GM12878 (cell line): ENCODE data around the gene FNDC3B. TPM values are rescaled to one million over a fixed set of nuclear protein-coding genes. Genes with fewer than 3 reads are reported as not detected.

Experiments
- ATAC-seq: fragments of 200-7000 bp; cut with Tn5 transposase; 3 replicates; pipeline ENCODE4 v1.9.1; 2020; ENCODE audit warnings: mild to moderate bottlenecking, moderate library complexity
- BruUV-seq: library from RNA; stranded (reverse); fragments of 400-500 nt; replicated peaks from 2 replicates; lab custom pipeline; 2021; lab: Mats Ljungman, UMichigan
- CTCF ChIA-PET: fragments of 300-600 bp; sonication (Branson Sonifier 250); formaldehyde crosslinking; extraction: SDS; loops from one replicate; lab custom pipeline; 2021; ENCODE audit warnings: inconsistent platforms; lab: Yijun Ruan, JAX
- POLR2A ChIA-PET: fragments of 350-600 bp; formaldehyde crosslinking; extraction: SDS; loops from one replicate; lab custom pipeline; 2021; ENCODE audit warnings: inconsistent platforms; lab: Charles Lee
- RAD21 ChIA-PET: fragments of 300-600 bp; sonication (Branson Sonifier 250); formaldehyde crosslinking; loops from one replicate; lab custom pipeline; 2023; ENCODE audit warnings: antibody characterized with exemption; ENCODE audit not compliant: unreplicated experiment; lab: Charles Lee
- SMC1A ChIA-PET: fragments of 300-600 bp; sonication (Branson Sonifier 250); formaldehyde crosslinking; loops from one replicate; lab custom pipeline; 2023; ENCODE audit not compliant: unreplicated experiment, uncharacterized antibody; lab: Charles Lee
- DNase-seq: peaks from one replicate; pipeline ENCODE4 v3.0.0-alpha.2; 2011; ENCODE audit warnings: low read depth, low spot score
- FAIRE-seq: peaks from 3 replicates; lab custom pipeline; 2011; peaks lifted over from hg19 to GRCh38; lab: Jason Lieb, UNC
- H2AFZ ChIP-seq: 2 replicates; pipeline ENCODE4 v1.6.0; 2011; ENCODE audit warnings: low read depth, low read length, control low read depth; ENCODE audit not compliant: control insufficient read depth
- H3K27ac ChIP-seq: 2 replicates; pipeline ENCODE4 v1.5.1; 2011; ENCODE audit warnings: control low read depth; ENCODE audit not compliant: control insufficient read depth, insufficient read depth
- H3K27me3 ChIP-seq, 2 experiments: replicated peaks in 1 of 2; 2 replicates each; pipeline versions ENCODE4 v1.6.0 to v1.6.1; 2011; ENCODE audit warnings: low read length in 1 of 2; ENCODE audit not compliant: control insufficient read depth in 2 of 2, insufficient read depth in 2 of 2
- H3K36me3 ChIP-seq, 2 experiments: 2 replicates each; pipeline ENCODE4 v1.5.1; 2011; ENCODE audit warnings: low read length in 1 of 2; ENCODE audit not compliant: control insufficient read depth in 2 of 2, insufficient read depth in 2 of 2
- H3K4me1 ChIP-seq: 2 replicates; pipeline ENCODE4 v1.6.1; 2011; ENCODE audit warnings: mild to moderate bottlenecking, low read length, moderate library complexity, mixed read lengths; ENCODE audit not compliant: control insufficient read depth, insufficient read depth
- H3K4me2 ChIP-seq: 2 replicates; pipeline ENCODE4 v1.6.0; 2011; ENCODE audit warnings: control low read depth; ENCODE audit not compliant: control insufficient read depth, insufficient read depth
- H3K4me3 ChIP-seq: fragments of 200-600 bp; sonication (generic); 2 replicates; pipeline ENCODE4 v1.5.1; 2016
- H3K79me2 ChIP-seq: 2 replicates; pipeline ENCODE4 v1.6.0; 2011; ENCODE audit warnings: low read length; ENCODE audit not compliant: control insufficient read depth, insufficient read depth
- H3K9ac ChIP-seq: 2 replicates; pipeline ENCODE4 v1.8.0; 2011; ENCODE audit warnings: low read length, control low read depth, mixed read lengths; ENCODE audit not compliant: control insufficient read depth, insufficient read depth
- H3K9me3 ChIP-seq: replicated peaks from 3 replicates; pipeline ENCODE4 v1.5.1; 2011; ENCODE audit warnings: mild to moderate bottlenecking, low read length; ENCODE audit not compliant: control insufficient read depth, insufficient read depth
- H4K20me1 ChIP-seq: 2 replicates; pipeline ENCODE4 v1.6.0; 2011; ENCODE audit not compliant: control insufficient read depth, insufficient read depth
- BACH1 ChIP-seq: fragments of 450-650 bp; IDR thresholded peaks from 2 replicates; pipeline ENCODE4 v1.6.1; 2017; ENCODE audit warnings: mild to moderate bottlenecking, borderline replicate concordance
- BCL3 ChIP-seq: IDR thresholded peaks from 2 replicates; pipeline ENCODE4 v1.6.1; 2011; ENCODE audit warnings: borderline replicate concordance, low read depth, mild to moderate bottlenecking, moderate library complexity, low read length; ENCODE audit not compliant: insufficient read depth, poor library complexity, severe bottlenecking
- CBX5 ChIP-seq: sonication (generic); IDR thresholded peaks from 2 replicates; pipeline ENCODE4 v1.6.1; 2016; ENCODE audit warnings: low read depth, moderate library complexity, mild to moderate bottlenecking, inconsistent platforms
- GATAD2B ChIP-seq: fragments of 450-650 bp; conservative IDR thresholded peaks from 2 replicates; pipeline ENCODE4 v1.6.1; 2017; ENCODE audit warnings: low read depth, mild to moderate bottlenecking, moderate library complexity
- HCFC1 ChIP-seq: fragments of 150-350 bp; IDR thresholded peaks from 2 replicates; pipeline ENCODE4 v1.6.1; 2014; ENCODE audit warnings: low read length
- MLLT1 ChIP-seq: fragments of 450-650 bp; IDR thresholded peaks from 2 replicates; pipeline ENCODE4 v1.6.1; 2016; ENCODE audit warnings: mild to moderate bottlenecking
- NFYA ChIP-seq: IDR thresholded peaks from 2 replicates; pipeline ENCODE4 v1.6.1; 2011; ENCODE audit warnings: low read depth, mild to moderate bottlenecking, low read length, improper control_type of control experiment, borderline replicate concordance
- NRF1 ChIP-seq: conservative IDR thresholded peaks from 2 replicates; pipeline ENCODE4 v1.6.1; 2011; ENCODE audit warnings: mild to moderate bottlenecking, low read depth, low read length, improper control_type of control experiment
- PAX8 ChIP-seq: fragments of 450-650 bp; IDR thresholded peaks from 2 replicates; pipeline ENCODE4 v1.6.1; 2017; ENCODE audit warnings: mild to moderate bottlenecking, moderate library complexity
- PBX3 ChIP-seq: IDR thresholded peaks from 2 replicates; pipeline ENCODE4 v1.6.1; 2011; ENCODE audit warnings: mild to moderate bottlenecking, low read depth, low read length, moderate library complexity; ENCODE audit not compliant: insufficient replicate concordance
- PRDM15 ChIP-seq: fragments of 450-650 bp; formaldehyde crosslinking; IDR thresholded peaks from 2 replicates; pipeline ENCODE4 v1.4.0; 2020; ENCODE audit warnings: mild to moderate bottlenecking, moderate library complexity
- RFX5 ChIP-seq: IDR thresholded peaks from 2 replicates; pipeline ENCODE4 v1.6.1; 2011; ENCODE audit warnings: low read depth, low read length, improper control_type of control experiment
- SIX5 ChIP-seq: IDR thresholded peaks from 2 replicates; pipeline ENCODE4 v1.6.1; 2011; ENCODE audit warnings: mild to moderate bottlenecking, low read depth, low read length, moderate library complexity; ENCODE audit not compliant: severe bottlenecking
- TARDBP ChIP-seq: IDR thresholded peaks from 2 replicates; pipeline ENCODE4 v1.6.1; 2016; ENCODE audit warnings: borderline replicate concordance
- in situ Hi-C: fragments of 300-500 bp; cut with MboI; formaldehyde crosslinking; loops from 9 replicates; pipeline ENCODE4 v1.14.3; 2018; ENCODE audit warnings: mixed read lengths
- intact Hi-C: fragments of 100-400 bp; cut with micrococcal nuclease; formaldehyde crosslinking; loops from one replicate; pipeline ENCODE4 v1.14.2; 2022; ENCODE audit not compliant: unreplicated experiment
- polyA plus RNA-seq, 11 experiments: library from polyadenylated mRNA; depleted of rRNA in 4 of 11; unstranded in 6 of 11; stranded (reverse) in 5 of 11; fragments of >200 nt; fragmentation: Nextera tagmentation in 4 of 11; fragmentation: Illumina TruSeq in 1 of 11; extraction: Ambion mirVana in 4 of 11; extraction: Trizol in 1 of 11; gene quantifications; 1 replicate in 1 of 11; 2 replicates in 10 of 11; pipeline versions ENCODE4 v1.2.1 to v1.2.3, GENCODE V29; 2011 to 2016; ENCODE audit warnings: inconsistent platforms in 2 of 11, missing spikeins in 2 of 11, low read depth in 1 of 11
- total RNA-seq, 4 experiments: library from RNA; depleted of rRNA in 3 of 4; stranded (reverse); fragments of >200 nt in 3 of 4; fragmentation: Illumina TruSeq in 1 of 4; extraction: Trizol in 1 of 4; gene quantifications; 2 replicates each; pipeline versions ENCODE4 v1.2.1 to v1.2.3, GENCODE V29; 2013 to 2021

FNDC3B gene
- total and polyA plus RNA-seq, 10 of the 15 experiments (the other 5 are each of a cell fraction or from before 2014, with no cell fraction given) = 7.9 to 35.0 (median 18.5) TPM

- H3K4me3 ChIP-seq = no peak overlapping the region
- H3K36me3 ChIP-seq = peaks cover 13 to 31% of the 10 kb centered on the region in 2 experiments
- POLR2A ChIA-PET = no interaction called here
- no TSS peak for BruUV-seq
- no peaks in the 10 kb centered on the region for H3K27me3 ChIP-seq
- SMC1A ChIA-PET = interaction anchor here (0.6 to 2.6 kb wide), 49 partner anchors 8 to 477 kb away, joined by 3 to 11 read pairs (median 4); no protein-coding TSS in a partner anchor
- H3K27ac ChIP-seq = no peak overlapping the region
- no peaks in the 10 kb centered on the region for H3K9me3 ChIP-seq
- CTCF ChIA-PET = interaction anchor here (0.6 to 5.3 kb wide), 76 partner anchors 8 to 719 kb away, joined by 3 to 85 read pairs (median 4); no protein-coding TSS in a partner anchor
- no peaks in the 10 kb centered on the region for H4K20me1 ChIP-seq
- no peak overlapping the region for H3K4me2 ChIP-seq
- H3K4me1 ChIP-seq = no peaks in the 10 kb centered on the region
- RAD21 ChIA-PET = interaction anchor here (0.7 to 1.7 kb wide), 29 partner anchors 8 to 1002 kb away, joined by 3 to 19 read pairs (median 5); no protein-coding TSS in a partner anchor
- H2AFZ ChIP-seq = no peak overlapping the region
- DNase-seq = no peak
- H3K9ac ChIP-seq = no peak overlapping the region
- intact Hi-C loops (loop anchor here (2.0 to 10.0 kb wide), 2 partner anchors 334 to 688 kb away; no protein-coding TSS in a partner anchor), in situ Hi-C loops (loop anchor here (25.0 kb wide), 1 partner anchor 329 kb away; no protein-coding TSS in a partner anchor)
- ATAC-seq = no peak; the same call in 2 of the 3 replicates
- no peaks in the 10 kb centered on the region for H3K79me2 ChIP-seq
- no peak for TF ChIP-seq RFX5
- no peak for TF ChIP-seq PBX3
- TF ChIP-seq HCFC1 = no peak
- no peak for TF ChIP-seq BACH1
- TF ChIP-seq CBX5 = no peak
- no peak for TF ChIP-seq SIX5
- TF ChIP-seq BCL3 = no peak
- TF ChIP-seq MLLT1 = no peak
- no peak for TF ChIP-seq NRF1
- TF ChIP-seq PAX8 = no peak
- TF ChIP-seq GATAD2B = no peak
- no peak for TF ChIP-seq TARDBP
- no peak for TF ChIP-seq PRDM15 (CRISPR knock-in tag)
- no peak for TF ChIP-seq NFYA
- FAIRE-seq = no peak
Measured at GRCh38 chr3:172333042-172333377, 293.6 kb downstream of the FNDC3B start.
